HCT116 (cell line): Measurements from ENCODE around the gene KRTAP13-4. TPM values are rescaled to one million over a fixed set of nuclear protein-coding genes. Genes with fewer than 3 reads are reported as not detected.

Experiments used
- ATAC-seq: fragments of 200-7000 bp; cut with Tn5 transposase; 2 replicates; pipeline ENCODE4 v1.9.1; 2020; ENCODE audit warnings: mild to moderate bottlenecking, moderate library complexity
- BruUV-seq: library from RNA; stranded (reverse); fragments of 400-500 nt; replicated peaks from 2 replicates; lab custom pipeline; 2021; lab: Mats Ljungman, UMichigan
- CTCF ChIA-PET: fragments of 300-600 bp; sonication (Branson Sonifier 250); formaldehyde crosslinking; loops from one replicate; lab custom pipeline; 2021; ENCODE audit warnings: antibody characterized with exemption; lab: Charles Lee
- POLR2A ChIA-PET: fragments of 300-600, 350-600 bp; sonication (Branson Sonifier 250); formaldehyde crosslinking; loops from one replicate; lab custom pipeline; 2021; ENCODE audit warnings: antibody characterized with exemption; lab: Charles Lee
- RAD21 ChIA-PET, 2 experiments: fragments of 300-600 bp; sonication (Branson Sonifier 250); formaldehyde crosslinking; loops; one replicate each; lab custom pipeline; 2023; ENCODE audit warnings: low total read pairs in 2 of 2; ENCODE audit not compliant: uncharacterized antibody in 2 of 2, unreplicated experiment in 2 of 2, low non-redundant PET in 1 of 2; lab: Charles Lee
- DNase-seq: peaks from one replicate; pipeline ENCODE4 v3.0.0-alpha.2; 2010; ENCODE audit warnings: low read depth, low spot score
- H2AFZ ChIP-seq: fragments of 200-600 bp; shearing (Covaris generic), sonication (generic); 2 replicates; pipeline ENCODE4 v1.6.1; 2017; ENCODE audit warnings: low read depth, mixed run types, mixed read lengths, antibody characterized with exemption, low read length; ENCODE audit not compliant: poor library complexity, severe bottlenecking
- H3K27ac ChIP-seq: 2 replicates; pipeline ENCODE4 v1.5.1; 2012; ENCODE audit warnings: low read depth, low read length
- H3K27me3 ChIP-seq: fragments of 200-600 bp; sonication (generic); 2 replicates; pipeline ENCODE4 v1.6.1; 2016; ENCODE audit warnings: mixed run types, low read length, mixed read lengths; ENCODE audit not compliant: insufficient read depth
- H3K36me3 ChIP-seq, 2 experiments: fragments of 200-500 bp in 1 of 2; fragments of 200-600 bp in 1 of 2; sonication (Bioruptor generic) in 1 of 2; sonication (generic) in 1 of 2; 2 replicates each; pipeline versions ENCODE4 v1.5.1 to v1.6.1; 2014 to 2016; ENCODE audit warnings: low read length in 2 of 2, inconsistent platforms in 1 of 2, mixed read lengths in 1 of 2, mixed run types in 1 of 2; ENCODE audit not compliant: insufficient read depth in 2 of 2, control insufficient read depth in 1 of 2
- H3K4me1 ChIP-seq, 2 experiments: fragments of 200-600 bp in 1 of 2; sonication (generic) in 1 of 2; 2 replicates each; pipeline versions ENCODE4 v1.5.1 to v1.6.1; 2012 to 2017; ENCODE audit warnings: low read length in 2 of 2, inconsistent platforms in 1 of 2, mild to moderate bottlenecking in 1 of 2, mixed read lengths in 1 of 2, mixed run types in 1 of 2, moderate library complexity in 1 of 2; ENCODE audit not compliant: insufficient read depth in 2 of 2, control insufficient read depth in 1 of 2
- H3K4me2 ChIP-seq: fragments of 200-600 bp; sonication (generic); 2 replicates; pipeline ENCODE4 v1.6.1; 2017; ENCODE audit warnings: mixed run types, low read length, mixed read lengths
- H3K4me3 ChIP-seq, 2 experiments: fragments of 200-600 bp in 1 of 2; sonication (generic) in 1 of 2; replicated peaks in 1 of 2; 2 replicates each; pipeline ENCODE4 v1.5.1; 2011 to 2016; ENCODE audit warnings: low read length in 2 of 2, control low read depth in 1 of 2, low read depth in 1 of 2, mild to moderate bottlenecking in 1 of 2, mixed read lengths in 1 of 2, mixed run types in 1 of 2
- H3K79me2 ChIP-seq: fragments of 200-600 bp; sonication (generic); 2 replicates; pipeline ENCODE4 v1.6.1; 2017; ENCODE audit warnings: mild to moderate bottlenecking, mixed run types, low read length, moderate library complexity, mixed read lengths; ENCODE audit not compliant: insufficient read depth
- H3K9ac ChIP-seq: fragments of 200-600 bp; sonication (generic); 2 replicates; pipeline ENCODE4 v1.6.1; 2016; ENCODE audit warnings: low read length, mixed read lengths
- H3K9me2 ChIP-seq: fragments of 200-600 bp; sonication (generic), shearing (Covaris generic); 2 replicates; pipeline ENCODE4 v1.6.1; 2017; ENCODE audit warnings: mixed run types, mild to moderate bottlenecking, moderate library complexity; ENCODE audit not compliant: insufficient read depth
- H3K9me3 ChIP-seq, 2 experiments: fragments of 200-500 bp in 1 of 2; fragments of 200-600 bp in 1 of 2; sonication (Bioruptor generic) in 1 of 2; sonication (generic) in 1 of 2; 2 replicates each; pipeline ENCODE4 v1.6.1; 2014 to 2017; ENCODE audit warnings: low read length in 2 of 2, mixed read lengths in 2 of 2, inconsistent platforms in 1 of 2, low read depth in 1 of 2, mild to moderate bottlenecking in 1 of 2, mixed run types in 1 of 2, moderate library complexity in 1 of 2; ENCODE audit not compliant: control insufficient read depth in 1 of 2, insufficient read depth in 1 of 2
- H4K20me1 ChIP-seq: fragments of 200-600 bp; sonication (generic), shearing (Covaris generic); 2 replicates; pipeline ENCODE4 v1.6.1; 2017; ENCODE audit warnings: mixed run types, mild to moderate bottlenecking, moderate library complexity; ENCODE audit not compliant: insufficient read depth
- ATF3 ChIP-seq: IDR thresholded peaks from 2 replicates; pipeline ENCODE4 v1.6.1; 2012
- CBX3 ChIP-seq: IDR thresholded peaks from 2 replicates; pipeline ENCODE4 v1.6.1; 2012; ENCODE audit warnings: low read depth
- CTCF ChIP-seq, 3 experiments: fragments of 200-600 bp in 1 of 3; sonication (generic) in 1 of 3; IDR thresholded peaks in 2 of 3; conservative IDR thresholded peaks in 1 of 3; 2 replicates each; pipeline ENCODE4 v1.5.1; 2012 to 2017; ENCODE audit warnings: low read depth in 2 of 3, low read length in 2 of 3, antibody characterized with exemption in 1 of 3, borderline replicate concordance in 1 of 3, control low read depth in 1 of 3, mild to moderate bottlenecking in 1 of 3, mixed read lengths in 1 of 3, mixed run types in 1 of 3, moderate library complexity in 1 of 3; ENCODE audit not compliant: insufficient read depth in 1 of 3
- EGR1 ChIP-seq: IDR thresholded peaks from 2 replicates; pipeline ENCODE4 v1.6.1; 2012; ENCODE audit warnings: low read depth
- ELF1 ChIP-seq: IDR thresholded peaks from 2 replicates; pipeline ENCODE4 v1.6.1; 2012; ENCODE audit warnings: low read depth, borderline replicate concordance
- EZH2 ChIP-seq: fragments of 200-600 bp; sonication (generic); IDR thresholded peaks from 2 replicates; pipeline ENCODE4 v1.6.1; 2017; ENCODE audit warnings: antibody characterized with exemption, mixed run types
- EZH2phosphoT487 ChIP-seq: fragments of 200-600 bp; IDR thresholded peaks from 2 replicates; pipeline ENCODE4 v1.6.1; 2018; ENCODE audit warnings: antibody characterized with exemption, borderline replicate concordance
- FOSL1 ChIP-seq: IDR thresholded peaks from 2 replicates; pipeline ENCODE4 v1.6.1; 2012; ENCODE audit warnings: low read depth
- JUND ChIP-seq: IDR thresholded peaks from 2 replicates; pipeline ENCODE4 v1.6.1; 2012
- MAX ChIP-seq: IDR thresholded peaks from 2 replicates; pipeline ENCODE4 v1.6.1; 2012
- POLR2A ChIP-seq: IDR thresholded peaks from 2 replicates; pipeline ENCODE4 v1.7.0; 2011; ENCODE audit warnings: borderline replicate concordance; ENCODE audit not compliant: insufficient read depth, insufficient read length; ENCODE audit errors: extremely low read depth
- POLR2AphosphoS5 ChIP-seq: IDR thresholded peaks from 2 replicates; pipeline ENCODE4 v1.6.1; 2011; ENCODE audit warnings: mild to moderate bottlenecking, low read depth, low read length, moderate library complexity
- REST ChIP-seq: IDR thresholded peaks from 2 replicates; pipeline ENCODE4 v1.6.1; 2012; ENCODE audit warnings: low read depth
- SP1 ChIP-seq: IDR thresholded peaks from 2 replicates; pipeline ENCODE4 v1.6.1; 2012; ENCODE audit warnings: low read depth
- SRF ChIP-seq: IDR thresholded peaks from 2 replicates; pipeline ENCODE4 v1.6.1; 2012; ENCODE audit warnings: low read depth
- TCF7L2 ChIP-seq: IDR thresholded peaks from 2 replicates; pipeline ENCODE4 v1.7.0; 2011; ENCODE audit warnings: borderline replicate concordance, inconsistent platforms; ENCODE audit not compliant: insufficient read depth, insufficient read length; ENCODE audit errors: extremely low read depth
- YY1 ChIP-seq: IDR thresholded peaks from 2 replicates; pipeline ENCODE4 v1.6.1; 2011; ENCODE audit warnings: low read length, low read depth, moderate library complexity, mild to moderate bottlenecking; ENCODE audit not compliant: insufficient replicate concordance; ENCODE audit errors: extremely low read depth
- ZBTB33 ChIP-seq: IDR thresholded peaks from 2 replicates; pipeline ENCODE4 v1.6.1; 2011; ENCODE audit warnings: mild to moderate bottlenecking, low read length, moderate library complexity; ENCODE audit not compliant: insufficient replicate concordance; ENCODE audit errors: extremely low read depth
- ZFX ChIP-seq: fragments of 450-650 bp; IDR thresholded peaks from 2 replicates; pipeline ENCODE4 v1.6.1; 2017
- ZNF274 ChIP-seq: fragments of 200-500 bp; sonication (Bioruptor generic); IDR thresholded peaks from 2 replicates; pipeline ENCODE4 v1.6.1; 2014; ENCODE audit warnings: mild to moderate bottlenecking, low read depth, low read length, inconsistent platforms
- intact Hi-C: fragments of 100-400 bp; cut with micrococcal nuclease; formaldehyde crosslinking; loops from 2 replicates; pipeline ENCODE4 v1.10.0; 2022
- total RNA-seq: library from RNA; stranded (reverse); gene quantifications from one replicate; pipeline ENCODE4 v1.2.1, GENCODE V29; 2021; ENCODE audit not compliant: unreplicated experiment

KRTAP13-4 gene
- total RNA-seq, 1 experiment from 2014 or later, result not detected

- ChIA-PET RAD21 (no interaction called here), CTCF (no interaction called here)
Observed at GRCh38 chr21:30479259-30479658, 49.2 kb downstream of the KRTAP13-4 start.

More at GRCh38 chr21:30479259-30479658, 49.2 kb downstream of the KRTAP13-4 start:
- Histone ChIP-seq H3K4me2 (no peak overlapping the region), H2AFZ (no peak overlapping the region), H3K9me2 (no peaks in the 10 kb centered on the region), H3K27ac (no peak overlapping the region), H3K4me3 (no peak overlapping the region), H3K4me1 (no peaks in the 10 kb centered on the region), H3K79me2 (no peaks in the 10 kb centered on the region), H3K9ac (no peak overlapping the region), H3K27me3 (no peaks in the 10 kb centered on the region), H3K36me3 (no peaks in the 10 kb centered on the region), H3K9me3 (peaks cover 0 to 13% of the 10 kb centered on the region in 2 experiments; a peak in 2 of 4 replicates), H4K20me1 (no peaks in the 10 kb centered on the region)
- TF ChIP-seq ELF1 (no peak), SP1 (no peak), EGR1 (no peak), CBX3 (no peak), ZFX (no peak), EZH2phosphoT487 (no peak), YY1 (no peak), ATF3 (no peak), POLR2AphosphoS5 (no peak), POLR2A (no peak), TCF7L2 (no peak), REST (no peak), FOSL1 (no peak), CTCF (IDR thresholded peaks at IDR 0.05 in 2 of 3, conservative IDR thresholded peaks at IDR 0.05 in 1 of 3; ENCODE audit: borderline replicate concordance in 1 of 3, insufficient read depth in 1 of 3, low read depth in 2 of 3, low read length in 2 of 3) (no peak), ZNF274 (no peak), EZH2 (no peak), SRF (no peak), ZBTB33 (no peak), JUND (no peak), MAX (no peak)
- DNase-seq (no peak), ATAC-seq (no peak)
- POLR2A ChIA-PET, result no interaction called here
- no TSS peak for BruUV-seq
- intact Hi-C loops, result no loop called here
